ENCODE results near the gene SLC51A. TPM values are rescaled to one million over a fixed set of nuclear protein-coding genes. Genes with fewer than 3 reads are reported as not detected.

The SLC51A gene
- total and polyA plus RNA-seq, 2 of the 13 experiments (the other 11 are each of a cell fraction or from before 2014, with no cell fraction given) = 4.3 to 48.8 TPM

DNA sequence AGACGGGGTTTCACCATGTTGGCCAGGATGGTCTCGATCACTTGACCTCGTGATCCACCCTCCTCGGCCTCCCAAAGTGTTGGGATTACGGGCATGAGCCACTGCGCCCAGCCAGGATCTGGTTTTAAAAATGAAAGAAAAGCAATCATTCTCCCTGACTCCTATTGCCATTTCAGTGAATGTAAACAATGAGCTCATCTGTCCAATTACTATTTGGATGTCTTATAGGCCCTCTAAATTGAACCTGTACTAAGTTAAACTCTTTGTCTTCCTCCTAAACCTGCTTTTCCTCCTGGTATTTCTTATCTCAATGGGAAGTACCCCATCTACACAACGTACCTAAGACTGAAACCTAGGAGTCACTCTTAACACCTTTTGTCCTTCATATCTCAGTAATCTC is 47.5 kb downstream of the SLC51A start:
- ChIA-PET POLR2A (no interaction called here), CTCF (ENCODE audit: low intra/inter-chr PET ratio, low total read pairs) (no interaction called here)
- BruUV-seq (replicated peaks) = no TSS peak
- FAIRE-seq (no peak), DNase-seq (ENCODE audit: low spot score) (no peak), ATAC-seq (no peak)
- Histone ChIP-seq H2AFZ (ENCODE audit: low read length) (no peak overlapping the region), H3K27me3 (ENCODE audit: control insufficient read depth in 1 of 2, insufficient read depth in 2 of 2, low read length in 2 of 2) (no peaks in the 10 kb centered on the region), H3K36me3 (replicated peaks in 1 of 2; ENCODE audit: control insufficient read depth in 1 of 2, insufficient read depth in 2 of 2, low read length in 2 of 2) (peaks cover 1 to 35% of the 10 kb centered on the region in 2 experiments; a peak in 2 of 5 replicates), H4K20me1 (ENCODE audit: insufficient read depth, low read length) (no peaks in the 10 kb centered on the region), H3K9me3 (ENCODE audit: low read length) (no peaks in the 10 kb centered on the region), H3K9ac (ENCODE audit: insufficient read depth, low read depth, low read length) (no peak overlapping the region), H3K4me1 (ENCODE audit: insufficient read depth, low read length) (no peaks in the 10 kb centered on the region), H3K79me2 (ENCODE audit: insufficient read depth, low read length) (peaks cover 6% of the 10 kb centered on the region), H3K4me3 (replicated peaks in 1 of 3; ENCODE audit: insufficient read depth in 1 of 3, low read depth in 2 of 3, low read length in 3 of 3) (no peak overlapping the region), H3K4me2 (ENCODE audit: low read depth, low read length) (no peak overlapping the region), H3K27ac (ENCODE audit: extremely low read length, insufficient read depth, low read length) (no peak overlapping the region)
- WGBS (ENCODE audit: low lambda C conversion rate) = 100% methylated on average over 7 of the region's 7 CpGs
- TF ChIP-seq CBX1 (IDR thresholded peaks at IDR 0.05; ENCODE audit: low read depth) = no peak
- TF ChIP-seq ZNF704 (CRISPR knock-in tag; IDR thresholded peaks at IDR 0.05; ENCODE audit: borderline replicate concordance) = no peak
- TF ChIP-seq MLLT10 (CRISPR knock-in tag; IDR thresholded peaks at IDR 0.05) = no peak
- no peak for TF ChIP-seq ZNF776 (CRISPR knock-in tag; IDR thresholded peaks at IDR 0.05)
- no peak for TF ChIP-seq ZFP62 (CRISPR knock-in tag; IDR thresholded peaks at IDR 0.05)
- no peak for TF ChIP-seq ZNF12 (CRISPR knock-in tag; IDR thresholded peaks at IDR 0.05)
- in situ Hi-C loops (cut with HindIII; ENCODE audit: extremely low pct_ligation_motif_present, low pct_unique_long_range_greater_than_20kb) (no loop called here), intact Hi-C loops (cut with micrococcal nuclease; ENCODE audit: unreplicated experiment) (no loop called here)

DNA sequence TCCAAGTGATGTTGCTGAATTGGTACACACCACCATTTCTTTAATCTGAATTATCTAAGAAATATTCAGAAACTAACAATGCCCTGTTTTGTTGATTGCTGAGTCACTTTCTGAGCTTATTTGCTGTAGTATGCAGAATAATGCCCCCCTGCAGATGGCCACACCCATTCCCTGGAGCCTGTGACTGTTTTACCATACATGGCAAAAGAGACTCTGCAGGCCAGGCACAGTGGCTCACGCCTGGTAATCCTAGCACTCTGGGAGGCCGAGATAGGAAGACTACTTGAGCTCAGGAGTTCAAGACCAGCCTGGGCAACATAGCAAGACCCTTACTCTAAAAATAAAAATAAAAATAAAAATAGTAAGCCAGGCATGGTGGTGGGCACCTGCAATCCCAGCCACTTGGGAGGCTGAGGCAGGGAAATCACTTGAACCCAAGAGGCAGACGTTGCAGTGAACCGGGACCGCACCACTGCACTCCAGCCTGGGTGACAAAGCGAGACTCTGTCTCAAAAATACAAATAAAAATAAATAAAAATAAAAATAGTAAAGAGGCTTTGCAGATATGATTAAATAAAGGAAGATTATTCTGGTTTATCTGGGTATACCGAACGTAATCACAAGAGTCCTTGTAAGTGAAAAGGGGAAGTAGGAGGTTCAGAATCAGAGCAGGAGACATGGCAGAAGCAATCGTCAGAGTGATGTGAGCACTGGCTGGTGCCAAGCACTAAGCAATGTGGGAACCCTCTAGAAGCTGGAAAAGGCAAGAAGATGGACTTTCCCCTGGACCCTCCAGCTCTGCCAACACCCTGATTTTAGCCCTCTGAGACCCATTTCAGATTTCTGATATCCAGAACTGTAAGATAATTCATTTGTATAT is 52.2 kb downstream of the SLC51A start:
- Histone ChIP-seq H3K36me3 (replicated peaks in 1 of 2; ENCODE audit: control insufficient read depth in 1 of 2, insufficient read depth in 2 of 2, low read length in 2 of 2) (peaks cover 10 to 40% of the 10 kb centered on the region in 2 experiments; a peak in 4 of 5 replicates), H3K4me1 (ENCODE audit: insufficient read depth, low read length) (no peaks in the 10 kb centered on the region), H4K20me1 (ENCODE audit: insufficient read depth, low read length) (no peaks in the 10 kb centered on the region), H2AFZ (ENCODE audit: low read length) (no peak overlapping the region), H3K79me2 (ENCODE audit: insufficient read depth, low read length) (peaks cover 4% of the 10 kb centered on the region), H3K27ac (ENCODE audit: extremely low read length, insufficient read depth, low read length) (no peak overlapping the region), H3K4me3 (replicated peaks in 1 of 3; ENCODE audit: insufficient read depth in 1 of 3, low read depth in 2 of 3, low read length in 3 of 3) (no peak overlapping the region), H3K27me3 (ENCODE audit: control insufficient read depth in 1 of 2, insufficient read depth in 2 of 2, low read length in 2 of 2) (no peaks in the 10 kb centered on the region), H3K9me3 (ENCODE audit: low read length) (no peaks in the 10 kb centered on the region), H3K4me2 (ENCODE audit: low read depth, low read length) (no peak overlapping the region), H3K9ac (ENCODE audit: insufficient read depth, low read depth, low read length) (no peak overlapping the region)
- in situ Hi-C loops (cut with HindIII; ENCODE audit: extremely low pct_ligation_motif_present, low pct_unique_long_range_greater_than_20kb) (no loop called here), intact Hi-C loops (cut with micrococcal nuclease; ENCODE audit: unreplicated experiment) (no loop called here)
- TF ChIP-seq MAFK (conservative IDR thresholded peaks at IDR 0.05 in 1 of 2, IDR thresholded peaks at IDR 0.05 in 1 of 2; ENCODE audit: low read length in 2 of 2) (peak; percentile 12 to 58; a peak in 3 of 4 replicates), NFATC3 (CRISPR knock-in tag; IDR thresholded peaks at IDR 0.05) (no peak)
- ATAC-seq (no peak), DNase-seq (ENCODE audit: low spot score) (no peak), FAIRE-seq (no peak)
- ChIA-PET CTCF (ENCODE audit: low intra/inter-chr PET ratio, low total read pairs) (no interaction called here), POLR2A (no interaction called here)
- no TSS peak for BruUV-seq (replicated peaks)
- 96% methylated on average over 9 of the region's 9 CpGs for WGBS (ENCODE audit: low lambda C conversion rate)
